Upper lobe of right lung (tissue), 1 donor: ENCODE results near the gene RAB3C. TPM values are rescaled to one million over a fixed set of nuclear protein-coding genes. Genes with fewer than 3 reads are reported as not detected.

Experiments used
- total RNA-seq: library from RNA; stranded (reverse); fragmentation: NEBNext Ultra II Directional; extraction: Animal tissue kit (Norgen Biotek cat#: 25700); gene quantifications from one replicate; pipeline ENCODE4 v1.2.1, GENCODE V29; 2021
- donor health status: DM: no; HTN: yes; CAD: no; lungs with severe emphysema.

The RAB3C gene
- total RNA-seq, 1 donor from 2014 or later, result 0.67 TPM

Other genes starting within 250 kb of the RAB3C start
- 41.1 TPM for gene PLK2, start 123.0 kb upstream of the RAB3C start, total RNA-seq
- 5.2 TPM for gene GAPT, start 91.6 kb upstream of the RAB3C start, total RNA-seq